Hematopoietic multipotent progenitor cell treated with erythropoietin and hydrocortisone succinate and interleukin-3 and kit ligand, for 8 days (in vitro differentiated cells): ENCODE data around the gene TKTL2.

Source experiments
- DNase-seq: peaks from one replicate; pipeline ENCODE4 v3.0.0-alpha.2; 2015

The TKTL2 gene

GRCh38 chr4:163440040-163440439 lies 33.5 kb downstream of the TKTL2 start:
- no peak for DNase-seq
